Measurements from ENCODE around the gene NUTM2F. TPM values are rescaled to one million over a fixed set of nuclear protein-coding genes. Genes with fewer than 3 reads are reported as not detected.
A peak's percentile ranks its signal among the peaks of the same experiment; 100 is the strongest.
"Not testable (repeated sequence)": the region's sequence is repeated elsewhere in the genome, so short reads cannot be mapped to it uniquely, and the experiment has no call there.

NUTM2F gene, protein sequence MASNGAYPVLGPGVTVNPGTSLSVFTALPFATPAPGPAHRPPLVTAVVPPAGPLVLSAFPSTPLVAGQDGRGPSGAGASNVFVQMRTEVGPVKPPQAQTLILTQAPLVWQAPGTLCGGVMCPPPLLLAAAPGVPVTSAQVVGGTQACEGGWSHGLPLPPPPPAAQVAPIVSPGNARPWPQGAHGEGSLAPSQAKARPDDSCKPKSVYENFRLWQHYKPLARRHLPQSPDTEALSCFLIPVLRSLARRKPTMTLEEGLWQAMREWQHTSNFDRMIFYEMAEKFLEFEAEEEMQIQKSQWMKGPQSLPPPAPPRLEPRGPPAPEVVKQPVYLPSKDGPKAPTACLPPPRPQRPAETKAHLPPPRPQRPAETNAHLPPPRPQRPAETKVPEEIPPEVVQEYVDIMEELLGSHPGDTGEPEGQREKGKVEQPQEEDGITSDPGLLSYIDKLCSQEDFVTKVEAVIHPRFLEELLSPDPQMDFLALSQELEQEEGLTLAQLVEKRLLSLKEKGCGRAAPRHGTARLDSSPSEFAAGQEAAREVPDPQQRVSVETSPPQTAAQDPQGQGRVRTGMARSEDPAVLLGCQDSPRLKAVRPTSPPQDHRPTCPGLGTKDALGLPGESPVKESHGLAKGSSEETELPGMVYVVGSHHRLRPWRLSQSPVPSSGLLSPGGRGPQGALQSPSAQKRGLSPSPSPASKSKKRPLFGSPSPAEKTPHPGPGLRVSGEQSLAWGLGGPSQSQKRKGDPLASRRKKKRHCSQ
- total RNA-seq (ENCODE audit: unreplicated experiment) = not detected
- long read RNA-seq = 0 reads

DNA sequence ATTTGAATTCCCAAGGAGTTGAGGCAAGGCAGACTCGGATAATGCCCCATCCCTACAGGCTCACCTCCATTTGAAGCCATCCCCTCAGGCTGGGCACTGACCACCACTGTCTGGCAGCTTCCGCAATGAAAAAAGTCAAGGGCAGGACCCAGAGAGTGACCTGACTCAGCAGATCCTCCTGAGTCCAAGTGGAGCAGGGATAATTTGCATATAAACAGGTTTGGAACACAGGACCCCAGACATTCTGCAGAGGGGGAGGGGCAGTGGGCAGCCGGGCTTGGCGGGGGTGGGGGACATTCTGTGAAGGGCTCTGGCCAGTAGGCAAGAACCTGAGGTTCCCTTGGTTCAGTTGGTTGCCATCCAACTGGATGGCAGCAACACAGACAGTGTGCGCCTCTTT is at the start of gene NUTM2F:
NUTM2F (minus strand) TSS at position 101 of the 400 bp plus-strand sequence; CDS start at position 80, 21 bp downstream.
- not testable (repeated sequence) for H3K4me3 Mint-ChIP-seq (ENCODE audit: unreplicated experiment); H3K27ac Mint-ChIP-seq (ENCODE audit: unreplicated experiment); H3K9me3 Mint-ChIP-seq (ENCODE audit: unreplicated experiment); H3K36me3 Mint-ChIP-seq (ENCODE audit: unreplicated experiment); H3K27me3 Mint-ChIP-seq (ENCODE audit: unreplicated experiment); DNase-seq; H3K4me1 Mint-ChIP-seq (ENCODE audit: low read depth, unreplicated experiment)

DNA sequence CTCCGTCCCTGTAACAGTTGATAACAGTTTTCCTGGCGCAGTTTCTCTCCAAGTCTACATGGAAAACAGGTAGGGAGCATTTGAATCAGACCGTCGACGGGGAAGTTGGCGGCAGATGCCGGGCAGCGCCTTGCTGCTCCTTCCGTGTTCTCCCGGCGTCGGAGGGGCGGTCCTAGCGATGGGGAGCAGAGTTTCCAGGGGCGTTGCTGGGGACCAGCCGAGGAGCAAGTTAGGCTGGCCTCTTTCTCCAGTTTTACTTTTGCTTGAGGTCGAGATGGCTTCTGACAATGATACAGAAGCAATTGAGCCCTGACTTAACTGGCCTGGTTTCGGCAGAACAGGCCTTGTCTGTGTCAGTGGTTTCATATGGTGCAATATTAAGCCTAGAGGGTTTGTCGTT is 46.8 kb upstream of the NUTM2F start:
- H3K4me1 Mint-ChIP-seq (ENCODE audit: low read depth, unreplicated experiment); DNase-seq: not testable (repeated sequence)
- peak overlapping the region; percentile 43 for H3K27ac Mint-ChIP-seq (ENCODE audit: unreplicated experiment)

GRCh38 chr9:94374176-94375056 is 46.0 kb upstream of the NUTM2F start:
- Mint-ChIP-seq H3K4me3 (ENCODE audit: unreplicated experiment) (peak overlapping the region; percentile 90), H3K27ac (ENCODE audit: unreplicated experiment) (peak overlapping the region; percentile 84)
- H3K27me3 Mint-ChIP-seq (ENCODE audit: unreplicated experiment); H3K4me1 Mint-ChIP-seq (ENCODE audit: low read depth, unreplicated experiment); H3K36me3 Mint-ChIP-seq (ENCODE audit: unreplicated experiment); H3K9me3 Mint-ChIP-seq (ENCODE audit: unreplicated experiment): not testable (repeated sequence)
- DNase-seq = peak; percentile 90

More for the DNA sequence above, 46.8 kb upstream of the NUTM2F start:
- peak overlapping the region; percentile 90 for H3K4me3 Mint-ChIP-seq (ENCODE audit: unreplicated experiment)
- H3K36me3 Mint-ChIP-seq (ENCODE audit: unreplicated experiment); H3K27me3 Mint-ChIP-seq (ENCODE audit: unreplicated experiment); H3K9me3 Mint-ChIP-seq (ENCODE audit: unreplicated experiment): not testable (repeated sequence)

DNA sequence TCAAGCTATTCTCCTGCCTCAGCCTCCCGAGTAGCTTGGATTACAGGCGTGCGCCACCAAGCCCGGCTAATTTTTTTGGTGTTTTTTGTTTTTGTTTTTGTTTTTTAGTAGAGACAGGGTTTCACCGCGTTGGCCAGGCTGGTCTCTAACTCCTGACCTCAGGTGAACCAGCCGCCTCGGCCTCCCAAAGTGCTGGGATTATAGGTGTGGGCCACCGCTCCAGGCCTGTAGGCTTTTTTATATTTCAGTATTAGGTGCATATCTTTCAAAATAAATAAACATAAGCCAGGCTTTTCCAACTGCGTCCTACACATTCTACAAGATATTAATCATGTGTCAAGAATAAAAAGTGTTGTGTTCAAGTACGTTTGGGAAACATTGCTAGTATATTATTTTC is 45.3 kb upstream of the NUTM2F start:
- not testable (repeated sequence) for H3K27me3 Mint-ChIP-seq (ENCODE audit: unreplicated experiment); H3K36me3 Mint-ChIP-seq (ENCODE audit: unreplicated experiment); H3K9me3 Mint-ChIP-seq (ENCODE audit: unreplicated experiment); DNase-seq; H3K4me1 Mint-ChIP-seq (ENCODE audit: low read depth, unreplicated experiment)
- H3K4me3 Mint-ChIP-seq (ENCODE audit: unreplicated experiment) = peak overlapping the region; percentile 87
- H3K27ac Mint-ChIP-seq (ENCODE audit: unreplicated experiment) = peak overlapping the region; percentile 84

DNA sequence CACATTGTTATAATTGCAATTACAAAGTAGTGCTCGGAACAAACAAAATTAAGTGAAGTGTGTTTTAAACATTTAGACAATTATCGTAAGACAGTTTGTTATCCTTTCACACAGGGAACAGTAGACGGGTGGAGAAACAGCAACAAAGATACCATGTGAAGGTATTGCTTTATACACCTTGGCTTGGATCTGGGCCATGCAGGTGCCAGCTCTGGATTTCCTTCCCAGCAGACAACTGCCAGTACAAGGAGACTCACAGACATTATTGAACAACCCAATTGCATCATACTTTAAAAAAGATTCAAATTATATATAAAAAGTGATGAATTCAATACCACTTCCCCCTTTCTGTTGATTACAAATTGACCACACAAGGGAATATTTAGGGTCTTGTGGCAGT is 41.8 kb upstream of the NUTM2F start:
- H3K9me3 Mint-ChIP-seq (ENCODE audit: unreplicated experiment); H3K27ac Mint-ChIP-seq (ENCODE audit: unreplicated experiment); H3K27me3 Mint-ChIP-seq (ENCODE audit: unreplicated experiment); H3K4me3 Mint-ChIP-seq (ENCODE audit: unreplicated experiment); H3K4me1 Mint-ChIP-seq (ENCODE audit: low read depth, unreplicated experiment); DNase-seq; H3K36me3 Mint-ChIP-seq (ENCODE audit: unreplicated experiment): not testable (repeated sequence)

DNA sequence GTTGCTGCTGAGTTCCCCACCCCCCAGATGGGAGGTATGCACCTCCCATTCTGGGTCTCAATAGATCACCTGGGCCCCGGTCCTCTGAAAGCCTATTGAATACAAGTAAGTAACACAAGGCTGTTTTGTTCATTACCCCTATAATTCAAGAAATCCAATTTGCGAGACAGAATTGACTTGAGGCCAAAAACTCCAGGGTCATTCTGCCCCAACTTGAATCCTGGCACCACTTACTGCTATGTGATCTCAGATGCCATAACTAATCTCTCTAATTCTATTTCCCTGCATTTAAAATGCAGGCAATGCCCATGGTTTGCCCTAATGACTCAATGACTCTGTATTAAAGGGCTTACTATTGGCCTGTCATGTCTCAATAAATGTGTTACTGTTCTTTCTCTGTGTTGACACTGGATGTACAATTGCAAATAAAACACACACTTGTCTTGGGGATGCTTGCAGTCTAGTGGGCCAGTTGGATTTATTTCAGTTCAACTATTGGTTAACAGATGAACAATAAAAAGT is 35.7 kb upstream of the NUTM2F start:
- H3K27ac Mint-ChIP-seq (ENCODE audit: unreplicated experiment); H3K4me3 Mint-ChIP-seq (ENCODE audit: unreplicated experiment); H3K4me1 Mint-ChIP-seq (ENCODE audit: low read depth, unreplicated experiment); DNase-seq; H3K36me3 Mint-ChIP-seq (ENCODE audit: unreplicated experiment); H3K27me3 Mint-ChIP-seq (ENCODE audit: unreplicated experiment); H3K9me3 Mint-ChIP-seq (ENCODE audit: unreplicated experiment): not testable (repeated sequence)

DNA sequence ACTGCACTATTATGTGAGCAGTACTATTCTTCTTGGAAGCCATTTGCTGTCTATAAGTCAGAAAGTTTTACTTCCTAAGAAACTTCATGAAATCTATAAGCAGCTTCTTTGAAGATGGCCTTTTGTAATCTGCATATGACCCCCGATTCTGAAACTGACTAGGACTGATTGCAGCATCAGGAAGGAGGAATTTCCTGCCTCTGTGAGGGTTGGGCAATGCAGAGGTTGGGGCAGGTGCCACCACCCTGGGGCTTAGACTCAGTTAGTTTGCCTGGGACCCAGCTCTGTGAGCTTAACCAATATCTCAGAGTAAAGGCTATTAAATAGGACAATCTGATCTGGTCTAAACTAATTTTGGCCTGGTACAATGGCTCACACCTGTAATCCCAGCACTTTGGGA is 28.7 kb upstream of the NUTM2F start:
- H3K27me3 Mint-ChIP-seq (ENCODE audit: unreplicated experiment); DNase-seq; H3K9me3 Mint-ChIP-seq (ENCODE audit: unreplicated experiment); H3K36me3 Mint-ChIP-seq (ENCODE audit: unreplicated experiment); H3K27ac Mint-ChIP-seq (ENCODE audit: unreplicated experiment); H3K4me3 Mint-ChIP-seq (ENCODE audit: unreplicated experiment); H3K4me1 Mint-ChIP-seq (ENCODE audit: low read depth, unreplicated experiment): not testable (repeated sequence)

DNA sequence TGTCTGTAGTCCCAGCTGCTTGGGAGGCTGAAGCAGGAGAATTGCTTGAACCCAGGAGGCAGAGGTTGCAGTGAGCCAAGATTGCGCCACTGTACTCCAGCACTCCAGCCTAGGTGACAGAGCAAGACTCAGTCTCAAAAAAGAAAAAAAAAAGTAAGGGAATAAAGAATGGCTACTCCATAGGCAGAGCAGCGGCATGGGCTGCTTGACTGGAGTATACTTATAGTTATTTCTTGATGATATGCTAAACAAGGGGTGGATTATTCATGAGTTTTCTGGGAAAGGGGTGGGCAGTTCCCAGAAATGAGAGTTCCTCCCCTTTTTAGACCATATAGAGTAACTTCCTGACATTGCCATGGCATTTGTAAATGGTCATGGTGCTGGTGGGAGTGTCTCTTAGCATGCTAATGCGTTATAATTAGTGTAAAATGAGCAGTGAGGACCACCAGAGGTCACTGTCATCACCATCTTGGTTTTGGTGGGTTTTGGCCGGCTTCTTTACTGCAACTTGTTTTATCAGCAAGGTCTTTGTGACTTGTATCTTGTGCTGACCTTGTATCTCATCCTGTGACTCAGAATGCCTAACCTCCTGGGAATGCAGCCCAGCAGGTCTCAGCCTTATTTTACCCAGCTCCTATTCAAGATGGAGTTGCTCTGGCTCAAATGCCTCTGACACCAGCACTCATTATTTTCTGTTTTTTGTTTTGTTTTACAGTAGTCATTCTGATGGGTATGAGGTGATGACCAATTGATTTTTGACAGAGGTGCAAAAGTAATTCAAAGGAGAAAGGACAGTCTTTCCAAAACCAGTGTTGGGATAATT is 23.7 kb upstream of the NUTM2F start:
- not testable (repeated sequence) for DNase-seq; H3K27me3 Mint-ChIP-seq (ENCODE audit: unreplicated experiment); H3K27ac Mint-ChIP-seq (ENCODE audit: unreplicated experiment); H3K4me3 Mint-ChIP-seq (ENCODE audit: unreplicated experiment); H3K4me1 Mint-ChIP-seq (ENCODE audit: low read depth, unreplicated experiment); H3K9me3 Mint-ChIP-seq (ENCODE audit: unreplicated experiment); H3K36me3 Mint-ChIP-seq (ENCODE audit: unreplicated experiment)

GRCh38 chr9:94348754-94349153 is 20.3 kb upstream of the NUTM2F start:
- not testable (repeated sequence) for H3K4me1 Mint-ChIP-seq (ENCODE audit: low read depth, unreplicated experiment); H3K27me3 Mint-ChIP-seq (ENCODE audit: unreplicated experiment); H3K36me3 Mint-ChIP-seq (ENCODE audit: unreplicated experiment)

DNA sequence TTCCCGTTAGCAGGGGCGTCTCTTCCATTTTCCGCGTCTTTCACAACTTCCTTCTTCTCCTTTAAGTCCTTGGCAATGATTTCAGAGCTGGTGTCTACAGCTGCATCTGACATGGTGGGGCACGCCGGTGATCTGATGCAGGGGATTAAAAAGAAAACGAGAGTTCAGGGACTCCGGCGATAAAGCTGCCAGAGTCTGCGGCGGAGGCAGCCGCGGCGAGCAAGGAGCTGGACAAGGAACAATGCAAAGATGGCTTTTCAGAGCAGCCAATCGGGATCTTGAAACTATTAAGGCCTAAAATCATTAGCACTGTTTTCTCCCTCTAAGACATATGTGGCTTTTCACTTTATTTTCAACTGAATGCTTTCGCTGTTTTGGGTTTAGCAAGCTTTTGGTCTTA is 19.0 kb upstream of the NUTM2F start:
- not testable (repeated sequence) for H3K36me3 Mint-ChIP-seq (ENCODE audit: unreplicated experiment); H3K4me1 Mint-ChIP-seq (ENCODE audit: low read depth, unreplicated experiment); H3K27ac Mint-ChIP-seq (ENCODE audit: unreplicated experiment); H3K4me3 Mint-ChIP-seq (ENCODE audit: unreplicated experiment); DNase-seq; H3K27me3 Mint-ChIP-seq (ENCODE audit: unreplicated experiment); H3K9me3 Mint-ChIP-seq (ENCODE audit: unreplicated experiment)

More at GRCh38 chr9:94348754-94349153, 20.3 kb upstream of the NUTM2F start:
- not testable (repeated sequence) for H3K27ac Mint-ChIP-seq (ENCODE audit: unreplicated experiment); DNase-seq; H3K9me3 Mint-ChIP-seq (ENCODE audit: unreplicated experiment); H3K4me3 Mint-ChIP-seq (ENCODE audit: unreplicated experiment)

GRCh38 chr9:94341703-94342102 is 13.3 kb upstream of the NUTM2F start:
- H3K4me3 Mint-ChIP-seq (ENCODE audit: unreplicated experiment); H3K9me3 Mint-ChIP-seq (ENCODE audit: unreplicated experiment); H3K36me3 Mint-ChIP-seq (ENCODE audit: unreplicated experiment); DNase-seq; H3K27ac Mint-ChIP-seq (ENCODE audit: unreplicated experiment); H3K4me1 Mint-ChIP-seq (ENCODE audit: low read depth, unreplicated experiment); H3K27me3 Mint-ChIP-seq (ENCODE audit: unreplicated experiment): not testable (repeated sequence)

Data from glutamatergic neuron (in vitro differentiated cells).